ELF-1 (cell line): ENCODE data around the gene NDRG2.

Experiments
- DNase-seq: peaks from one replicate; pipeline ENCODE4 v3.0.0-alpha.2; 2016; ENCODE audit warnings: low read depth, low spot score

The NDRG2 gene

DNA sequence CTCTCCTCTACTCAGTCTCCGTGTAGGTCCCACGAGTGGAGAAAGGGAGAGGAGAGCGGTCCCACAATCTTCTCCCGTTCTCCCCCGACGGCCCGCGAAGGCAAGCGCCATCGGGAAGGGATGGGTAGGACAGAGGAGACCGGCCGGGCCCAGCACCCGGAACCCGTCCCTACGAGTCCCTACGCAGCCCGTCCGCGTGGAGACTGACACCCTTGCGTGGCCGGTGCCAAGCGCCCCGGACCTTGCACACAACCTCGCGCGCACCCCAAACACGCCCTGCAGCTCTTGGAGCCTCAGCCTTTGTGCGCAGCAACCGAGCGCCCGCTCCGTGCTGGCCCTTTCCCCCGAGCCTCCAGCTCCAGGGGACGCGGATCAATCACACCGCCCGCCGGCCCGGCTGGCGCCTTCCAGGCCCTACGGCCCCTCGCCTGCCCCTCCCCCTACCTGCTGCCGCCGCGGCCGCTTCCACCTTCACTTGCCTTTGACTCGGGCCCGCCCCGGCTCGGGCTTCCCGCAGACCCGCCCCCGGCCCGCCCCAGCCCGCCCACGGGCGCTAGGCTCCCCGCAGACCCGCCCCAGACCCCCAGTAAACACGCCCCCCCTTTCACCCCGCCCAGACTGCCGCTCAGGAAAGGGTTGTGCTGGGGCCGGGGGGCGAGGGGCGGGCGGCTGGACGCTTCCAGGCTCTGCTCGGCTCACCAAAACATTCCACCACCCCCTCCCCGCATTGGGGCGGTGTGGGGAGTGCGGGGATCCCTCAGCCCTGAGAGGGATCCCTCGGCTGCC is at the start of gene NDRG2:
TSS of gene NDRG2 (minus strand) at position 477 of the 786 bp plus-strand sequence. CDS start 1,746 bp downstream, outside the sequence.
- DNase-seq = peak; percentile 87

DNA sequence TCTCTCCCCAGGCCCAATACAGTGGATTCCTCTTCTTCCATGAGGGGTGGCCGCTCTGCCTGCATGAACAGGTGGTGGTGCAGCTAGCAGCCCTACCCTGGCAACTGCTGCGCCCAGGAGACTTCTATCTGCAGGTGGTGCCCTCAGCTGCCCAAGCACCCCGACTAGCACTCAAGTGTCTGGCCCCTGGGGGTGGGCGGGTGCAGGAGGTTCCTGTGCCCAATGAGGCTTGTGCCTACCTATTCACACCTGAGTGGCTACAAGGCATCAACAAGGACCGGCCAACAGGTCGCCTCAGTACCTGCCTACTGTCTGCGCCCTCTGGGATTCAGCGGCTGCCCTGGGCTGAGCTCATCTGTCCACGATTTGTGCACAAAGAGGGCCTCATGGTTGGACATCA is 49.1 kb upstream of the NDRG2 start:
- no peak for DNase-seq

DNA sequence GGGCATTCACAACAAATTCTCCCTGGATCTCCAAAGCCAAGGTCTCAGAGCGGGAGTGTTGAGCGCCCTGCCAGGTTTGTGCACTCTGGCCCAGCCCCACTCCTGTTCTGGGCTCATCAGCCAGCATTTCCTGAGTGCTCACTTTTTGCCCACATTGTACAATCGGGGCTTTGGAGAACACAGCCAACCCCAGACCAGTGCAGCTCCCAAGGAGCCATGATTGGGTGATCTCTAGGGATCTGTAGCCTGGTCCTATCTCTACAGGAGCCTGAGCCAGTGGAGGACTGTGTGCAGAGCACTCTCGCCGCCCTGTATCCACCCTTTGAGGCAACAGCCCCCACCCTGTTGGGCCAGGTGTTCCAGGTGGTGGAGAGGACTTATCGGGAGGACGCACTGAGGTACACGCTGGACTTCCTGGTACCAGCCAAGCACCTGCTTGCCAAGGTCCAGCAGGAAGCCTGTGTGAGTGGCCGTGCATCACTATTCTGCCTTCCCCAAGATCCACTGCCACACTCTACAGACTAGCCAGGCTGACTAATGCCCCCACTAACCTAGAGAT is 48.0 kb upstream of the NDRG2 start:
- no peak for DNase-seq

DNA sequence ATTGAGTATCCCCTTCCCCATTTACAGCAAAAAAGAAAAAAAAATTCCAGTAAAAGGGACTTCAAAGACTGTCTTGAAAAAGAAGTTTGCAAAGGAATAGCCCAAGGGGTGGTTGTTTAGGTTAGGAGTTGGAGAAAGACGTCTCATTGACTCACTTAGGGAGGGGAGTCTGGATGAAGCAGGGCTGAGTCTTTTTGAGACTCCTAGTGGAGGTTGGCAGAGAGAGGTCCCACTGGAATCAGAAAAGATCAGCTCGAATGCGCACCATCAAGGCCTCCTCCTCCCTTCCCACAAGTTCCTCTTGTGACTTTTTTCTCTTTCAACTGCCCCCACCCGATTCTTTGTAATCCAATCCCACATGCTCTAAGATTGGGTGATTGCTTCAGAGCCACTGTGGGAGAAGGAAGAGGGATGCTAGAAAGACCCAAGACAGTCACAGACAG is 47.2 kb upstream of the NDRG2 start:
- DNase-seq = peak; percentile 29

DNA sequence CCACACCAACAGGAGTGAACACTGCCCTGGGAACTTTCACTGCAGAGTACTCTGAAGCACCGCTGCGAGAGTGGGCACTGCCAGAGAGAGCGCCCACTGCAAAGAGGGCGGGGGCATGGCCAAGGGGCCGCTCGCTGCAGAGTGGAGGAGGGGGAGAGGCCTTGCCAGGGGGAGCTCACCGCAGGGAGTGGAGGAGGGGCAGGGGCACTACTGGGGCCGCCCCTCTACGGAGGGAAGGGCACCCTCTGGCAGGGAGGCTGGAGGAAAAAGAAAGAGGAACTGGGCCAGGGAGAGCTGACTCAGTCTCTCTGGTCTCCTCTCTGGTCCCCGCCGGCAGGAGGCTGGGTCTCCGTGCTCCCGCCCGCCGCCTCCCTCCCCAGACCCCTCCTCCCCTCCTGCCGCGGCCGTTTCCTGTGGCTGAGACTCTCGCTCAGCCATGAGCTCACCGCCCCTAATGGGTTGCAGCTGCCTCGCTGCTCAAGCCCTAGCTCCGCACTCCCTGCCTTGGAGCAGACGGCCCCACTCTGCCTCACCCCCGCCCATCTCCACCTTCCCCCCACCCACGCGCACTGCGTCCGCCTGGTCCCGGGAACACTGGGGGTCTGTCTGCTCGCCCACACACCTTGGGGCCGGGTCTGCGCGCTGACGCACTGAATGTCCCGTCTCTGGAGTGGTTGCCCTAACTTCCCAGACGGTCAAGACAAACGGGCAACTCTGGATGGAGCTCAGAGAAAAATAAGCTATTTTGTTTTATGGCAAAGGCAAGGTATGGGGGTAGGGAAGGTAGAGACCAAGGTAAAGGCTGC is 46.6 kb upstream of the NDRG2 start:
- peak; percentile 81 for DNase-seq

DNA sequence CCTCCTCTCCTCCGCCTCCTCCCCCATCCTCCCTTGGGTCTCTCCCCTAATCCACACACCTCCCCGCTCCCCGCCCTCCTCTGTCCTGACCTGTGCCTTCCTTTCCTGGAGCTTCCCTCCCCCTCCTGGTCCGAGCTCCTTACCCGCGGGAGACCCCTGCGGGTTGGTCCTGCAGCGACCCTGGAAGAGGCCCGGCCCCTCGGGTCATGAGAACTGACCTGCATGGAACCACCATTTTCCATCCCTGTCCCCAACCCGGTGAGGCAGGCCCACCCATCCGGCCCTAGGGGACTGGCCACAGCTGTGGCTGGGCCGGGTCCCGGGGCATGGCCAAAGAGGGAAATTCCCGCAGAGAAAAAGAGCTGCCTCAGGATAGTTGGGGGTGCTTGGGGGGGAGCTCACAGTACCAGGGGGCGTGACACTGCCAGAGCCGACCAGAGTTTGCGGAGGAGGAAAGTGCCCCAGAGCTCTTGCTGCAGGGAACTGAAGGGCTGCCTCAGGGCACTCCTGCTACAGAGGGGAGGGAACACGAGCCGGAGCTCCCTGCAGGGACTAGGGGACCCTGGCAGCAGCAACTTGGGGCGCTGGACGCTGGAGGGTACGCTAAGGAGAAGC is 45.9 kb upstream of the NDRG2 start:
- DNase-seq = peak; percentile 71

DNA sequence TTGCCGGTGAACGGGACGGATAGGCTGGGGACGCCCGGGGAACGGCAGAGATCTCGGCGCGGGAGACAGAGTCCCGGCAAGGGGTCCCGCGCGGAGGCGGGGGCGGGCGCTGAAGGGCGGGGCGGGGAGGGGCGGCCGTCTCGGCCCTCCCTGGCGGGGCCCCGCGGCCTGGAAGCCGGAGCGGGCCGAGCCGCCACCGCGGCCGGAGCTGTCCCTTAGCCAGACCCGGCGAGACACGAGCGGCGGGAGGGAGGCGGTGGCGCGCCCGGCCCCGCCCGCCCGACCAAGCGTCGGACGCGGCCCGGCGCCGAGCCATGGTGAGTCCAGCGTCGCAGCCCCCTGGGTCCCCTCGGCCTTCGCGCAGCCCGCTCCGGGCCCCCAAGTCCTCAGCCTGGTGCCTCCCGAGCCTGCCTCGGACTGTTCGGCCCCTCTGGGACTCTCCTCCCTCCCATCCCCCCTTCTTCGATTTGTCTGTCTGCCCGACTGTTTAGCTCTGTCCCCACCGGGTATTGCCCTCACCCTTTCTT is 45.3 kb upstream of the NDRG2 start, which contains the start of gene ARHGEF40:
TSS of gene ARHGEF40 (plus strand) at position 222 of the 527 bp plus-strand sequence. CDS start at position 315, 93 bp downstream.
- peak; percentile 42 for DNase-seq

DNA sequence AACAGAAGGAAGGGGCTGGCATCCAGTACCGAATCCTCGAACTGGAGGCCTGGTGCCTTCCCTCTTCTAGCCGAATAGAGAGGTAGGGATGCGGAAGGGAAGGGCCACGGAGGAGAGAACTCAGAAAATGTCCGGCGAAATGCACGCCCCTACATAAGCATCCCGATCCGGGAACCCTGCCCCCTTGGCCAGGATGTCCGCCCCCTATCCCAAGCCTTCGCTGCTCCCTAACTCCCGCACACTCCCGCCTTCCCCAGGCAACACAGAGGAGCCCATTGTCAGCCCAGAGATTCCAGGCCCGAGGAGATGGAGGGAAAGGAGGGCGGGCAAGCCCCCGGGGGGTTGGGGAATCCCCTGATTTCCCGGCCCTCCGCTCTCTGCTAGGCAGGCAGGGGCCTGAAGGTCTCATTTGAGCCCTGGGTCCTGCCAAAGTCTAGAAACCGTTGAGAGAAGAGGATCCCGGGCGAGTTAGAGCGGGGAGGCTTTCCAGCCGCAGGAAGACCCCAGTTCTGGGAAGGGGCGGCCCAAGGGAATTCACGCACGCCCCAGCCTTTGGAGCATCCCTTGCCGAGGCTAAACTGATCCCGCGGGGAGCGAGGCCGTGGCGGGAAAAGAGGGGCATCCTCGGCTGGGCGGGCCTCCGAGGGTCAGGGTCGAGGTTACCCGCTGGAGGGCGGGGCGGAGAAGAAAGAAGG is 44.7 kb upstream of the NDRG2 start:
- peak; percentile 83 for DNase-seq

DNA sequence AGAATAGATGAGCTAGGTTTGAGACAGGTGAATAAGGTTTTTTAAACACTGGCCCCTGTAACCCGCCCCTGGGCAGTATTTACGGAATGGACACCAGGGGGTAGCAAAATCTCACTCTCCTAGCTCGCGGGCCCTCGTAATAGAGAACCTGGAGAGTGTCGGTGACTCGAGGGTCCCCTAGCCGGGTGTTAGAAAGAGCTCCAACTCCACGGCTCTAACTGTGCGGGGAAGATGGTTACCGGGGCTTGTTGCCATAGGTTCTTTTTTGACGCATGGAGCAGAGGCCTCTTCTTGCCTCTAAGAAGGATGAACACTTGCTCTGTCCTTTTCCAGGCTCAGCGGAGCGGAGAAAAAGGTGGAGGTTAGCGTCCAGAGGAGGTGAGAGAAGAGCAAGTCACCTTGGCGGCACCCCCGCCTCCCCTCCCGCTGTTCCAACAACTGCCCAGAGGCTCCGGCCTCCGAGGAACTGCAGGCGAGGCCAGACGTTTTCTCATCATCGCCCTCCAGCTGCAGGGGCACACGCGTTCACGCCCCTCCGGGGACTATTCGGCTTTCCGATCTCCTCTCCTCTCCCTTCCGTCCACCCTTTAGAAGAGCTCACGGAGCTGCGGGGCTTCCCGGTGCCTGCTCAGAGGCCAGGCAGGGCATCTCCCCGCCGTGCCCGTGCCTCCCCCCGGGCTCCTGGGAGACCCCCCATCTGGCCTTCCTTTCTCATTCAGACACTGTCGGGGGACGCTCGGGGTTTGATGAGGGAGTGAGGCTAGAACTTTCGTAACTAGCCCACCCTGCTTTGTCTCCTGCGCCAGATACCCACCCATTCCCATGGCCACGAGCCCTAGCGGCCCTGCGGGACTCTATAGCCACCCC is 43.9 kb upstream of the NDRG2 start:
- DNase-seq = peak; percentile 72

DNA sequence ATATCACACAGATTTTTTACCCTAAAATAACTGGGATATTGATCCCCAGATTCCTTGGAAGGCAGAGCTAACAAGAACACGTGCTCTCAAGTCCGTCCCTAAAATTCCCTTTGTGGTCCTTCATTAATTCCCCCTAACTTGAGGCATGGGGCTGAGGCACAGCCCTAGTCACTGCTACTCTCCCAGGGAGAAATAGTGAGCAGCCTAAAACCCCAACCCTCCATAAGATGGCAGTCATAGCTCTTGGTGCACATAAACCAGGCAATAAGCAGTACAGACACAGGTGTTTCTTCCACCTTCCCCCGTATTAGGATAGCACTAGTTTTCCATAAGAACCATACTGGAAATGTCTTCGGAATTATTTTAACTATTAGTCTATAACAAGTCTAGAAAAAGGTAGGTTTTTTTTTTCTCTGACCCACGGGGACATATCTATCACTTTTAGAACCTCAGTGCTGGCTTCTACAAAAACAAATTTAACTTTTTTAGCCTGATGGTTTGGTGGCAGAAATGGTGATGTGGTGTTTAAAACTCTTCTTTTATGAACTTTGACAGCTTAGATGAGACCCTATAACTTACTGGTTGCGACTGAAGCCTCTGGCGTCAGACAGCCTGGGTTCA is 42.1 kb upstream of the NDRG2 start:
- DNase-seq = peak; percentile 14

DNA sequence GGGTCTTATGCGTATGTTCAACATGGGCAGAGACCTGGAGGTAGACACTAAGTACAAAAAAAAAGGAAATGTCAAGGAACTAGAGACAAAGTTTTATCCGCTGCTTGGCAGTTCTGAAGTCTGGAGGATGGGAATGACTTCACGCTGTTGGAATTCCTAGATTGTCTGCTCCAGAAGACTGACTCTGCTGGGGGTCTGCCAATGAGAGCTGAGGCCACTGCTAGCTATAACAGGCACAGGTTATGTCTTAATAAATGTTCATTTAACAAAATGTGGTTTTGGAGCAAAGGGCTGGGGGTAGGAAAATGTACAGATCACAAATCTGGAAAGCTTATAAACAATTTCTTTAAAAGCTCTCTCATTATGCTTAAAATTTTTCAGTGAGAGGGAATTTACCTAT is 38.6 kb upstream of the NDRG2 start:
- no peak for DNase-seq

DNA sequence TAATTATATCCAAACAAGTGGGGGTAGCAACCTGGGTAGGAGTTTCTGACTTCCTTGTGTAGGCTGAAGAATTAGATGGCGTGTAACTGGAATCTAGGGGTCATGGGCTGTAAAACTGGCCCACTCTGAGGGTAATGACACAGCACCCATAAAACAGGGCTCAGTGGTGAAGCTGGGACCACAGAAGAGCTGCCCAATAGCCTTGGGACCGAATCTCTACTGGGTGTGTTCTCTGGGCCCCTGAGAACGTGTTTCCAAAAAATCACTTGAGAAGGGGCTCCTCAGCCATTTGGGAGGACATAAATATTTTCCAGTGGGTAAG is 36.4 kb upstream of the NDRG2 start:
- DNase-seq = no peak

DNA sequence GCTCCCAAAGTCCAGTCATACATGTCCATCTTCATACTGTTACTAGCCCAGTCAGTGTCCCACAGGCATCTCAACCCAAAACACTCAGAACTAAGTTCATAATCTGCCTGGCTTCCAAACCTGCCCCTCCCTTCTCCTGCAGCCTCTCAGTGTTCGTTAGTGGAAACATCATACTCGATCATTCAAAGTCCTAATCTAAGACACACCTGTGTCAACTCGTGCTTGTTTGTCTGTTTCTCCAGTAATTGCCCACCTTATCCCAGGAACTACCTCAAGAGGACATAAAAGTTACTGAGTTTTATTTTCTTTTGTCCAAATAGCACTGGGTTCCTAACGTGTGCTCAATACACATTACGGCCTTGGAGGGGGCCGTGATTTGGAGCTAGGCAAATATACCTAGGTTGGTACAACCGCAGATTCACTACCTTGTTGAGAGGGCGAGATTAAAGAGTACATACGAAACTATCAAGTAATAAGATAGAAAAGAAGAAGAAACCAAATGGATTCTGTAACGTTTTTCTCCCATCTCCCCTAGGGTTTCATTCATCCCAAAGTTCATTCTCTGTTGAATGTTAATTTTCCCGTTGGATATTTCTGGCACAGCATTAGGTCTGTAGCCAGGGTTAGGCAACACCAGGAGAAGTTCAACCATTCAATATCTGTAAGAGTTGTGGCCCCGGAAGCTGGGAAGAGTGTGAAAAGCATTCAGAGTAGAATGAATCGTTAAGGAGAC is 35.9 kb upstream of the NDRG2 start:
- DNase-seq = no peak

DNA sequence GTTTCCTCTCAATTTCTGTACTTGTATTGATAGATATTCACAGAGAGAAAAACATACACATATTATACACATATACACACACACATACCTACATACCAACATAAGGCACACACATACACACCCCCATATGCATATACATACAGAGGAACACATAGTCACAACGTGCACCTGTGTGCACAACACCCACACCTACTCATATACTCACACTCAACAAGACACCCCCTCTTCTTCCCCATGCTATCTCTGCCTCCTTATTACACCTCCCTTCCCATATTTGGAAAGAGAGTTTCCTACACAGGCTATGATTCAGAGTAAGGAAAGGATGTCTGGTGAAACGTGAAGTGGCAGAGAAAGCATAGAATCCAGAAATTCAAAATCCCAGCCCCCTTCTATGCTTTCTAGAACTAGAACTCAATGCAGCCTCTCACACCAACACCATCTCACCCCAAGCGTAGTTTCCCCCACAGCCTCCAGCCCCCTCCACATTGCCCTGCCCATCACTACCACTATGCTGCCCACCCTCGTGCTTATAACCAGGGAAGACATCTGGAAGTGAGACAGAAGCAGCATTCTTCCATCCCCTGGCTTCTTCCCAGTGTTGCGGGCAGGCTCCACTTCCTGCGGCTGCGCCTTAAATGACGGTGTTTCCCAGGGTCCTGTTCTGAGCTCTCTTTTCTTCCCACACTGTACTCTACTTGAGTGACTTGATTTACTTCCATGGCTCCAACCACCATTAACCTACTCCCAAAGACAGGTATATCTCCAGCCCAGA is 35.2 kb upstream of the NDRG2 start:
- DNase-seq = no peak

DNA sequence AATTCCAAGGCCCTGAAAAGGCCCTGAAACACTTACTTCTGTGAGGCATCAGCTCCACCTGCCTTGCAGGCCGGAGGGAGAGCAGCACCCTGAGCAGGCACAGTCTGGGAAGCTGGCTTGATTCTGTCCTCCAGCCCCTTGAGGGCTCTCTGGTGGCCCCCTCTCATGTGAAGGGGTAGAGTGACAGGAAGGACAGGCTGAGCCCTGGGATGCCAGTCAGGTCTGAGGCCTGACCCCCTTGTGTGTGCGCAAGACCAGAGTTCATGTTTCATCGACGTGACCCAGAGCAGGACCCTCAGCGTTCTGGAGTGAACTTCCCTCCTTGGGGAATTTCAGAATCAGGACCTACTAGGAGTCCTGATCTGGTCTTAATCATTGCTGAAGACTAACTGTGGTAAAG is 34.0 kb upstream of the NDRG2 start:
- DNase-seq = no peak

DNA sequence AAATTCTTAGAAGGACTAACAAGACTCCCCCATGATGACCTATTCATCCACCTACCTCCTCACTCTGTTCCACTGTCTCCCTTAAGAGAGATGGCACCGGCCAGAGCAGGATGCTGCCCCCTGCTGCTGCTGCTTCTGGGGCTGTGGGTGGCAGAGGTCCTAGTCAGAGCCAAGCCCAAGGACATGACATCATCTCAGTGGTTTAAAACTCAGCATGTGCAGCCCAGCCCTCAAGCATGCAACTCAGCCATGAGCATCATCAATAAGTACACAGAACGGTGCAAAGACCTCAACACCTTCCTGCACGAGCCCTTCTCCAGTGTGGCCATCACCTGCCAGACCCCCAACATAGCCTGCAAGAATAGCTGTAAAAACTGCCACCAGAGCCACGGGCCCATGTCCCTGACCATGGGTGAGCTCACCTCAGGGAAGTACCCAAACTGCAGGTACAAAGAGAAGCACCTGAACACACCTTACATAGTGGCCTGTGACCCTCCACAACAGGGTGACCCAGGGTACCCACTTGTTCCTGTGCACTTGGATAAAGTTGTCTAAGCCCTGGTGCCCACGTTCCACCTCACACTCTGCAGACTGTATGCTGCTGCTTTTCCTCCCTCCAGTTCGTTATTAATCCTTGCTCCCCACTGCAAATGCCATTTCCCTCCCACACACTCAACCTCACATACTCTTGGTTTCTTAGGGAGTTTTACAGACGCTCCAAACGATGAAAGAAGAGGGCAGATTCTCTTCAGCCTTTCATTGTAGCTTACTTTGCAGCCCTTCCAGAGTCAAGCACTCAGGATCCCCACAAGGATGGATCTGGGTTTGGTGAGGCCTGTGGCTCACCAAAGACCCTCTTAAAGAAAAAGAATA is 33.2 kb upstream of the NDRG2 start, which contains the start of gene RNASE8:
TSS of gene RNASE8 (plus strand) at position 20 of the 873 bp plus-strand sequence. CDS start at position 91, 71 bp downstream.
- DNase-seq = no peak

DNA sequence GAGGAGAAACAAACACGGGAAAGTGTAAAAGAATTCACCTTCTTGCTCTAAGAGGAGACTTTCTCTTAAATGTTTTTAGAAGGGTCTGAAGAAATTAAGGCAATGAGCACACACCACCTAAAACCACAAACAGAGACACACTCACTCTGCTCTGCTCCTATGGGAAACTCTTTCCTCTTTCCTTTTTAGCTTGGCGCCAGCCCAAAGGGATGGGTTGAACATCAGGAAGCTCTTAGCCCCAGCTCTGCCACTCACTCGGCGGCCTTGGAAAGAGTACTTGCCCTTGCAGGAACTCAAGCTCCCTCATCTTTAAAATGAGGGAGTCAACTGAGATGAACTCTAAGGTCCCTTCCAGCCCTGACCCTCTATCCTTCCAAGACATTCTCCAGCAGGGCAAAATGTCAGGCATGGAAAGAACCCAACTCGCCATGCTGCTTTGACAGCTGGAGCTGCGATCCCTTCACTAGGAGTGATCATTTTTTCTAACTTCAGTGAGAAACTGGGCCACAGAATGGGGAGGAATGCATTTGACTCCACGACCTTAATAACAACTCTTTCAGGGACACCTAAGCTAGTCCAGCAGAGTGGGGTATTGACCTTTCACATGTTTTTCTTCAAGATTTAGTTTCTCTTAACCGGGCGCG is 31.8 kb upstream of the NDRG2 start:
- DNase-seq = no peak
